H9 (cell line): ENCODE data around the gene CRACR2A. TPM values are rescaled to one million over a fixed set of nuclear protein-coding genes. Genes with fewer than 3 reads are reported as not detected.

Experiments used
- DNase-seq: peaks from one replicate; pipeline ENCODE4 v3.0.0-alpha.2; 2017
- H2AFZ ChIP-seq: one replicate; pipeline ENCODE4 v1.6.1; 2013; ENCODE audit warnings: mild to moderate bottlenecking, low read length, control low read depth, moderate library complexity
- H2AK5ac ChIP-seq: 2 replicates; pipeline ENCODE4 v1.6.1; 2013; ENCODE audit warnings: low read length, control low read depth, mixed read lengths; ENCODE audit not compliant: insufficient read length
- H2BK120ac ChIP-seq: one replicate; pipeline ENCODE4 v1.6.1; 2013; ENCODE audit warnings: low read depth, mild to moderate bottlenecking, low read length, control low read depth, inconsistent platforms; ENCODE audit not compliant: poor library complexity, severe bottlenecking
- H2BK12ac ChIP-seq: 2 replicates; pipeline ENCODE4 v1.6.1; 2013; ENCODE audit warnings: low read length, control low read depth, mixed read lengths, low read depth; ENCODE audit not compliant: insufficient read length
- H2BK15ac ChIP-seq: 2 replicates; pipeline ENCODE4 v1.6.1; 2013; ENCODE audit warnings: low read depth, low read length, control low read depth
- H2BK20ac ChIP-seq: one replicate; pipeline ENCODE4 v1.6.1; 2013; ENCODE audit warnings: low read depth, mild to moderate bottlenecking, low read length, control low read depth, inconsistent platforms; ENCODE audit not compliant: poor library complexity, severe bottlenecking
- H2BK5ac ChIP-seq: 2 replicates; pipeline ENCODE4 v1.6.1; 2013; ENCODE audit warnings: low read length, control low read depth, mixed read lengths; ENCODE audit not compliant: insufficient read length
- H3K14ac ChIP-seq: 2 replicates; pipeline ENCODE4 v1.6.1; 2013; ENCODE audit warnings: low read length, control low read depth; ENCODE audit not compliant: insufficient read depth
- H3K18ac ChIP-seq: 2 replicates; pipeline ENCODE4 v1.6.1; 2013; ENCODE audit warnings: low read depth, mild to moderate bottlenecking, mixed read lengths, low read length, control low read depth; ENCODE audit not compliant: insufficient read length
- H3K23ac ChIP-seq: 2 replicates; pipeline ENCODE4 v1.6.1; 2013; ENCODE audit warnings: low read length, control low read depth, mixed read lengths, low read depth; ENCODE audit not compliant: insufficient read length
- H3K23me2 ChIP-seq: 2 replicates; pipeline ENCODE4 v1.6.1; 2013; ENCODE audit warnings: low read depth, mild to moderate bottlenecking, mixed read lengths, low read length, control low read depth; ENCODE audit not compliant: insufficient read length, poor library complexity, severe bottlenecking
- H3K27ac ChIP-seq: 2 replicates; pipeline ENCODE4 v1.5.1; 2013; ENCODE audit warnings: low read length, control low read depth, mixed read lengths, low read depth; ENCODE audit not compliant: insufficient read length
- H3K27me3 ChIP-seq: 2 replicates; pipeline ENCODE4 v1.6.1; 2013; ENCODE audit warnings: low read length, control low read depth, inconsistent platforms; ENCODE audit not compliant: insufficient read depth
- H3K4ac ChIP-seq: 2 replicates; pipeline ENCODE4 v1.6.1; 2013; ENCODE audit warnings: low read depth, mild to moderate bottlenecking, control low read depth, inconsistent platforms, low read length, moderate library complexity
- H3K4me1 ChIP-seq: 2 replicates; pipeline ENCODE4 v1.6.1; 2013; ENCODE audit warnings: low read length, control low read depth, inconsistent platforms; ENCODE audit not compliant: insufficient read depth
- H3K4me2 ChIP-seq: 2 replicates; pipeline ENCODE4 v1.6.1; 2013; ENCODE audit warnings: low read length, control low read depth, mixed read lengths; ENCODE audit not compliant: insufficient read length, insufficient read depth
- H3K56ac ChIP-seq: 2 replicates; pipeline ENCODE4 v1.6.1; 2013; ENCODE audit warnings: low read depth, mild to moderate bottlenecking, mixed read lengths, low read length, control low read depth; ENCODE audit not compliant: insufficient read length
- H3K79me1 ChIP-seq: 2 replicates; pipeline ENCODE4 v1.6.1; 2013; ENCODE audit warnings: low read depth, mild to moderate bottlenecking, moderate library complexity, low read length, control low read depth, inconsistent platforms; ENCODE audit not compliant: insufficient read depth, poor library complexity, severe bottlenecking
- H3K79me2 ChIP-seq: 2 replicates; pipeline ENCODE4 v1.6.1; 2013; ENCODE audit warnings: low read length, control low read depth, inconsistent platforms; ENCODE audit not compliant: insufficient read depth
- H3K9ac ChIP-seq: 2 replicates; pipeline ENCODE4 v1.6.1; 2013; ENCODE audit warnings: low read length, control low read depth, mixed read lengths; ENCODE audit not compliant: insufficient read length; ENCODE audit errors: extremely low read depth
- H3K9me3 ChIP-seq: one replicate; pipeline ENCODE4 v1.6.1; 2013; ENCODE audit warnings: low read depth, low read length, inconsistent platforms; ENCODE audit not compliant: control insufficient read depth
- H3T11ph ChIP-seq: one replicate; pipeline ENCODE4 v1.6.1; 2013; ENCODE audit warnings: mild to moderate bottlenecking, low read length, control low read depth, inconsistent platforms
- H4K20me1 ChIP-seq: one replicate; pipeline ENCODE4 v1.6.1; 2013; ENCODE audit not compliant: control insufficient read depth, insufficient read length, insufficient read depth
- H4K5ac ChIP-seq: 2 replicates; pipeline ENCODE4 v1.6.1; 2013; ENCODE audit warnings: low read depth, mild to moderate bottlenecking, mixed read lengths, low read length, control low read depth; ENCODE audit not compliant: insufficient read length
- H4K8ac ChIP-seq: replicated peaks from 2 replicates; pipeline ENCODE4 v1.6.1; 2013; ENCODE audit warnings: low read length, control low read depth, mixed read lengths, low read depth; ENCODE audit not compliant: insufficient read length
- H4K91ac ChIP-seq: 2 replicates; pipeline ENCODE4 v1.6.1; 2013; ENCODE audit warnings: low read depth, mild to moderate bottlenecking, moderate library complexity, mixed read lengths, low read length, control low read depth; ENCODE audit not compliant: insufficient read length
- H3K27ac Mint-ChIP-seq, 3 experiments: 2 replicates in 2 of 3; 3 replicates in 1 of 3; pipeline ENCODE4 v1.8.0; 2020 to 2021; ENCODE audit warnings: mixed read lengths in 3 of 3, mild to moderate bottlenecking in 1 of 3, moderate library complexity in 1 of 3
- H3K27me3 Mint-ChIP-seq: 2 replicates; pipeline ENCODE4 v1.8.0; 2021; ENCODE audit warnings: low read depth, mild to moderate bottlenecking, moderate library complexity, mixed read lengths
- H3K36me3 Mint-ChIP-seq, 3 experiments: 2 replicates in 2 of 3; 3 replicates in 1 of 3; pipeline ENCODE4 v1.8.0; 2020 to 2021; ENCODE audit warnings: low read depth in 3 of 3, mixed read lengths in 3 of 3; ENCODE audit not compliant: insufficient read depth in 1 of 3
- H3K4me1 Mint-ChIP-seq, 2 experiments: 2 replicates each; pipeline ENCODE4 v1.8.0; 2020; ENCODE audit warnings: mixed read lengths in 2 of 2
- H3K4me3 Mint-ChIP-seq, 2 experiments: 2 replicates in 1 of 2; 3 replicates in 1 of 2; pipeline ENCODE4 v1.8.0; 2020 to 2021; ENCODE audit warnings: mild to moderate bottlenecking in 2 of 2, mixed read lengths in 2 of 2, moderate library complexity in 1 of 2
- H3K9me3 Mint-ChIP-seq, 2 experiments: 2 replicates in 1 of 2; 3 replicates in 1 of 2; pipeline ENCODE4 v1.8.0; 2020; ENCODE audit warnings: mild to moderate bottlenecking in 2 of 2, mixed read lengths in 2 of 2, moderate library complexity in 1 of 2
- WGBS: extraction: QIAGEN DNeasy Blood & Tissue Kit; methylation state at CpG from one replicate; pipeline ENCODE4 v1.1.7; 2013; ENCODE audit warnings: missing lambda C conversion rate, low lambda C conversion rate, mixed read lengths; ENCODE audit not compliant: insufficient read length; ENCODE audit errors: extremely low coverage; 5-methylcytosine and 5-hydroxymethylcytosine counted together
- total RNA-seq: library from RNA; stranded (reverse); gene quantifications from 2 replicates; pipeline ENCODE4 v1.2.1, GENCODE V29; 2021
- TF ChIP-seq, protein P1 (sequence below): fragments of 200-600 bp; sonication (generic); conservative IDR thresholded peaks from 3 replicates; pipeline ENCODE4 v1.8.0; 2021; ENCODE audit warnings: antibody characterized with exemption, mild to moderate bottlenecking

The CRACR2A gene
- total RNA-seq, 1 experiment from 2014 or later, result 2.0 TPM

DNA sequence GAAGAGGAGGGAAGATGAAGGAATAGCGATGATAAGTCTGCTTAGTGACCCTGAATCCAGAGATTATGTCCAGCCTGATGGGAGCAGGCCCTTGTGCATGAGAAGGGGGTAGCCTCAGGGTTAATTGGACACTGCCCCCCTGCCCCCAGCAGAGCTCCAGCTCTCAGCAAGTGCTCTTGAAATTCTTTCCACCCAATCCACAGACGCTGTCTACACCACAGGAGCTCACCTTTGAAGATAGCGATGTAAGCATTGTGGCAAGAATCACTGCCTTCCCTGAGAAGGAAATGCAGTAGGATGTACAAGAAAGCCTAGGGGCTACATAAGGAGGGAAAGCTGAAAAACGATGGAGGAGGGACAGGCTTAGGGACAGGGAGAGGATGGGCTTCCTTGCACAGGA is 39.4 kb downstream of the CRACR2A start:
- H3K36me3 Mint-ChIP-seq, result no peaks in the 10 kb centered on the region
- Histone ChIP-seq H2BK12ac (no peak overlapping the region), H2BK20ac (no peak overlapping the region), H2AK5ac (no peak overlapping the region), H2BK120ac (no peak overlapping the region), H3K27ac (no peak overlapping the region), H4K5ac (no peak overlapping the region), H3K14ac (no peak overlapping the region; the same call in 1 of the 2 replicates), H3K9me3 (no peaks in the 10 kb centered on the region), H2BK5ac (no peak overlapping the region), H4K20me1 (no peaks in the 10 kb centered on the region), H3K79me2 (no peaks in the 10 kb centered on the region), H2BK15ac (no peak overlapping the region), H3K27me3 (no peaks in the 10 kb centered on the region), H3K4me2 (no peak overlapping the region), H3K23ac (no peak overlapping the region), H2AFZ (no peak overlapping the region), H3K4me1 (no peaks in the 10 kb centered on the region; the same call in 1 of the 2 replicates), H3K18ac (no peak overlapping the region), H3K56ac (no peak overlapping the region), H4K8ac (no peak overlapping the region), H4K91ac (no peak overlapping the region), H3K4ac (no peak overlapping the region), H3T11ph (no peak overlapping the region), H3K9ac (no peak overlapping the region), H3K79me1 (no peaks in the 10 kb centered on the region), H3K23me2 (no peaks in the 10 kb centered on the region)
- H3K4me1 Mint-ChIP-seq, result peaks cover 10 to 13% of the 10 kb centered on the region in 2 experiments
- H3K27me3 Mint-ChIP-seq, result peaks cover 3% of the 10 kb centered on the region; the same call in 1 of the 2 replicates
- H3K4me3 Mint-ChIP-seq, result no peak overlapping the region
- no CpG with 5 or more reads among the region's 4 CpGs for WGBS
- H3K9me3 Mint-ChIP-seq, result no peaks in the 10 kb centered on the region
- DNase-seq, result no peak
- no peak overlapping the region for H3K27ac Mint-ChIP-seq
- TF ChIP-seq, protein P1, sequence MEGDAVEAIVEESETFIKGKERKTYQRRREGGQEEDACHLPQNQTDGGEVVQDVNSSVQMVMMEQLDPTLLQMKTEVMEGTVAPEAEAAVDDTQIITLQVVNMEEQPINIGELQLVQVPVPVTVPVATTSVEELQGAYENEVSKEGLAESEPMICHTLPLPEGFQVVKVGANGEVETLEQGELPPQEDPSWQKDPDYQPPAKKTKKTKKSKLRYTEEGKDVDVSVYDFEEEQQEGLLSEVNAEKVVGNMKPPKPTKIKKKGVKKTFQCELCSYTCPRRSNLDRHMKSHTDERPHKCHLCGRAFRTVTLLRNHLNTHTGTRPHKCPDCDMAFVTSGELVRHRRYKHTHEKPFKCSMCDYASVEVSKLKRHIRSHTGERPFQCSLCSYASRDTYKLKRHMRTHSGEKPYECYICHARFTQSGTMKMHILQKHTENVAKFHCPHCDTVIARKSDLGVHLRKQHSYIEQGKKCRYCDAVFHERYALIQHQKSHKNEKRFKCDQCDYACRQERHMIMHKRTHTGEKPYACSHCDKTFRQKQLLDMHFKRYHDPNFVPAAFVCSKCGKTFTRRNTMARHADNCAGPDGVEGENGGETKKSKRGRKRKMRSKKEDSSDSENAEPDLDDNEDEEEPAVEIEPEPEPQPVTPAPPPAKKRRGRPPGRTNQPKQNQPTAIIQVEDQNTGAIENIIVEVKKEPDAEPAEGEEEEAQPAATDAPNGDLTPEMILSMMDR, result no peak
